HG02840 (cell line): ENCODE measurements around the gene CFHR5.
A peak's percentile ranks its signal among the peaks of the same experiment; 100 is the strongest.
"Not testable (repeated sequence)": the region's sequence is repeated elsewhere in the genome, so short reads cannot be mapped to it uniquely, and the experiment has no call there.

Experiments used
- ATAC-seq: cut with Tn5 transposase; IDR thresholded peaks from one replicate; pipeline ENCODE4 v1.9.1; 2021; ENCODE audit warnings: mild to moderate bottlenecking, moderate library complexity, moderate number of reproducible peaks; ENCODE audit not compliant: unreplicated experiment, low FRiP score

The CFHR5 gene

GRCh38 chr1:196977278-196977677, at the start of gene CFHR5:
Gene CFHR5 (plus strand): TSS chr1:196977556. CDS start chr1:196977665, 109 bp downstream.
- no peak for ATAC-seq

- not testable (repeated sequence) for ATAC-seq
These were observed 44.5 kb upstream of the CFHR5 start for GRCh38 chr1:196932853-196933252.

DNA sequence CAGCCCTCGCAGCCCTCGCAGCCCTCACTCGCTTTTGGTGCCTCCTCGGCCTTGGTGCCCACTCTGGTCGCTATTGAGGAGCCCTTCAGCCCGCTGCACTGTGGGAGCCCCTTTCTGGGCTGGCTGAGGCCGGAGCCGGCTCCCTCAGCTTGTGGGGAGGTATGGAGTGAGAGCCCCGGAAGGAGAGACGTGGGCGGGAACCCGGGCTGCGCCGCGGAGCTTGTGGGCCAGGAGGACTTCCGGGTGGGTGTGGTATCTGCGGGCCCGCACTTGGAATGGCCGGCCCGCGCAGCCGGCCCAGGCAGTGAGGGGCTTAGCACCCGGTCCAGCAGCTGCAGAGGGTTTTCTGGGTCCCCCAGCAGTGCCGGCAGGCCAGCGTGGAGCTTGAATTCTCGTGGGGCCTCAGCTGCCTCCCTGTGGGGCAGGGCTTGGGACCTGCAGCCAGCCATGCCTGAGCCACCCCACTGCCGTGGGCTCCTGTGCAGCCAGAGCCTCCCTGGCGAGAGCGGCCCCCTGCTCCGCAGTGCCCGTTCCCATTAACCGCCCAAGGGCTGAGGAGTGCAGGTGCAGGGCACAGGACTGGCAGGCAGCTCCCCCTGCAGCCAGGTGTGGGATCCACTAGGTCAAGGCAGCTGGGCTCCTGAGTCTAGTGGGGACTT, 43.7 kb upstream of the CFHR5 start:
- ATAC-seq: no peak

DNA sequence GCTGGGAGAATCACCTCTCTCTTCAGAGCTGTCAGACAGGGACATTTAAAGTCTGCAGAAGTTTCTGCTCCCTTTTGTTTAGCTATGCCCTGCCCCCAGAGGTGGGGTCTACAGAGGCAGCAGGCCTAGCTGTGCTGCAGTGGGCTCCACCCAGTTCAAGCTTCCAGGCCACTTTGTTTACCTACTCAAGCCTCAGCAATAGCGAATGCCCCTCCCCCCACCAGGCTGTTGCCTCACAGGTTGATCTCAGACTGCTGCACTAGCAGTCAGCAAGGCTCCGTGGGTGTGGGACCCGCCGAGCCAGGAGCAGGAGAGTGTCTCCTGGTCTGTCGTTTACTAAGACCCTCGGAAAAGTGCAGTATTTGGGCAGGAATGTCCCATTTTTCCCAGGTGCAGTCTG, 35.9 kb upstream of the CFHR5 start:
- ATAC-seq: not testable (repeated sequence)

DNA sequence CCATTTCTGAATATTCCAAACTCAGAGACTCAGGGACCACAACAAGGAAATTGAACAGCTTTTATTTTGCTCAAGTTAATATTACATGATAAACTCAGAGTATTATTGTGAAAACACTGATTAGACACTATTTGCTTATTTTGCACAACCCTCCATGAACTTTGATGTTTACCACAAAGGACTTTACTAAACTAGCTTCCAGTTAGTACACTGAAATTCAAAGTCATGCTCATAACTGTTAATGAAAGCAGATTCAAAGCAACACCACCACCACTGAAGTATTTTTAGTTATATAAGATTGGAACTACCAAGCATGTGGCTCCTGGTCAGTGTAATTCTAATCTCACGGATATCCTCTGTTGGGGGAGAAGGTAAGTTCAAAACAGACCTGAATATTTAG, 33.8 kb upstream of the CFHR5 start, which contains the start of gene CFHR2:
TSS of gene CFHR2 (plus strand) at position 171 of the 400 bp plus-strand sequence. CDS start at position 314, 143 bp downstream.
- ATAC-seq: not testable (repeated sequence)

DNA sequence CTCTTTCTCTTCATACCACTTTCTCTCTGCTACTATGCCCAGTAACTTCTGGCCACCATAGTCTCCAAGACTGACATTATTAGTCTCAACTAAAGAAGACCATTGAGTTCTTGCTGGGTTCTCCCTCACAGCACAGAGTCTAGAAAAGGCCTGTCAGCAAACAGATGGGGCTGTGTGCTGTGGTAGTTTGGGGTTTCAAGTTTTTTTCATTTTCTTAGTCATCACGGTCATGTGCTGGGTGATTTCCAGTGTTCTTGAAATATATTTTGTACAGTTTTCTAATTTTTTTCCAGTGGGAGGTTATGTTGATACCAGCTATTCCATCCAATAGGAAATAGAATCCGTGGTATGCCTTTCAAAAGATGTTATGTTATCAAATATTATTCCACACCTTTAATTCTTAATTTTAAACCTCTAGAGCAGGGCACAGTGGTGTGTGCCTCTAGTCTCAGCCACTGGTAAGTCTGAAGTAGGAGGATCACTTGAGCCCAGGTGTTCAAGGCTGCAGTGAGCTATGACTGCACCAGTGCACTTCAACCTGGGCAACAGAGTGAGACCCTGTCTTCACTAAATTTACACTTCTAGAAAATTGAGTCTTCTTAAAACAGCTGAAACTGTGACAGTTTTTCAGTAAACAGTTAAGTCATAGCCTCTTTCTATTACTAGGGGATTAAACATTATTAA, 25.5 kb upstream of the CFHR5 start:
- peak; percentile 72 for ATAC-seq

- ATAC-seq: no peak
These were observed 22.6 kb upstream of the CFHR5 start for GRCh38 chr1:196954778-196955177.

DNA sequence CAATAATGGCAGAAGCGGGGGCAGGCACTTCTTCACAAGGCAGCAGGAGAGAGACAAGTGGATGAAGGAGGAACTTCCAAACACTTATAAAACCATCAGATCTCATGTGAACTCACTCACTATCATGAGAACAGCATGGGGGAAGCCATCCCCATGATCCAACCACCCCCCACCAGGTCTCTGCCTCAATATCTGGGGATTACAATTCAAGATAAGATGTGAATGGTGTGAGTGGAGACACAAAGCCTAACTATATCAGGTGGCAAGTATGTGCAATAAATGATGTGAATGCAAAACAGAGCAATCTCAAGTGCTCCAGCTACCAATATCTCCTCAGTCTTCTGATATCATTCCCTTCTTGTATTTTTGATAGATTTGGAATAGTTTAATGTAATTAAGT, 21.4 kb upstream of the CFHR5 start:
- no peak for ATAC-seq

GRCh38 chr1:196960854-196961253, 16.5 kb upstream of the CFHR5 start:
- ATAC-seq: no peak

- ATAC-seq: no peak
These were observed 7.2 kb upstream of the CFHR5 start for GRCh38 chr1:196970182-196970581.

DNA sequence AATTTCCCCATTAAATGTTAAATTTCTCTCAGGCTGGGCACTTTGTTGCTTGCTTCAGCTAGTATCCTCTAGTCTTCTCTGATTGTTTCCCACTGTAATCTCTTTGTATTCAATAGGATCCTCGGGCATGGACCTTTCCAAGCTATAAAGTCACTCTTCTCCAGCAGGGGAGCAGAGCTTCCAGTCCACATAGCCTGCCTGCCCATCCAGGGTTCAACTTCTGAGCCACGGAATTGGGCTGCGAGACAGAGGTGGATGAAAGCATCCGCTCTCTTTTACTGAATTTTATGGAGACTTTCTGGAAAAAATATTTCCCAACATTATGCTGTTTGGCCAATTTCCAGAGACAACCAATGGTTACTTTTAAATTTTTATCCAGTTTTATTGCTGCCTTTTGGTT, 1.1 kb upstream of the CFHR5 start:
- no peak for ATAC-seq

- ATAC-seq: no peak
These were observed 3.5 kb downstream of the CFHR5 start for GRCh38 chr1:196980859-196981258.

- not testable (repeated sequence) for ATAC-seq
These were observed 4.9 kb downstream of the CFHR5 start for GRCh38 chr1:196982247-196982646.

DNA sequence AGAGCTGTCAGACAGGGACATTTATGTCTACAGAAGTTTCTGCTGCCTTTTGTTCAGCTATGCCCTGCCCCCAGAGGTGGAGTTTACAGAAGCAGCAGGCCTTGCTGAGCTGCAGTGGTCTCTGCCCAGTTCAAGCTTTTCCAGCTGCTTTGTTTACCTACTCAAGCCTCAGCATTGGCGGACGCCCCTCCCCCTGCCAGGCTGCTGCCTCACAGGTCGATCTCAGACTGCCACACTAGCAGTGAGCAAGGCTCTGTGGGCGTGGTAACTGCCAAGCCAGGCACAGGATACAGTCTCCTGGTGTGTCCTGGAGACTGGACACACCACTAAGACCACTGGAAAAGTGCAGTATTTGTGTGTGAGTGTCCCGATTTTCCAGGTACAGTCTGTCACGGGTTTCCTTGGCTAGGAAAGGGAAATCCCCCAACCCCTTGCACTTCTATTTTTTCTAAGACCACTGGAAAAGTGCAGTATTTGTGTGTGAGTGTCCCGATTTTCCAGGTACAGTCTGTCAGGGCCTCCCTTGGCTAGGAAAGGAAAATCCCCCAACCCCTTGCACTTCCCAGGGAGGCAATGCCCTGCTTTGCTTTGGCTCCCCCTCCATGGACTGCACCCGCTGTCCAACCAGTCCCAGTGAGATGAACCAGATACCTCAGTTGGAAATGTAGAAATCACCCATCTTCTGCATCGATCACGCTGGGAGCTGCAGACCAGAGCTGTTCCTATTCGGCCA, 14.7 kb downstream of the CFHR5 start:
- ATAC-seq: not testable (repeated sequence)

- ATAC-seq: no peak
These were observed 16.6 kb downstream of the CFHR5 start for GRCh38 chr1:196993916-196994315.

DNA sequence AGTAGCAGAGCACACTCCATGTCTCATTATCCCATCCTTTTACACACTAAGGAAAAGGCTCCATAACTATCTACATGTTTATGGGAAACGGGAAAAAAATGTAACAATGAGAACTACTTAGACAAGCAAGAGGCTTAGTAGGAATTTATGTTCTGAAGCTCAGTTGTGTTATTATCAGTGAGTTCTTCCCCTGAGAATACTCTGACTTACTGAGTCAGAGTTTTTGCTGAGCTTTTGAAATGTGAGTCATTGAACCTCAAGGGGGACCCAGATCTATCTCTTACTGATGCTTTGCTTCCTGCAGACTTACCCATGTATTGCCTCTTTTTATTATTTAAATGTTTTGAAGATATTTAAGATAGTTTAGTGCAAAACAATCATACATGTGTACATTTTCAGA, 20.1 kb downstream of the CFHR5 start:
- no peak for ATAC-seq

- no peak for ATAC-seq
These were observed 24.5 kb downstream of the CFHR5 start for GRCh38 chr1:197001828-197002227.

DNA sequence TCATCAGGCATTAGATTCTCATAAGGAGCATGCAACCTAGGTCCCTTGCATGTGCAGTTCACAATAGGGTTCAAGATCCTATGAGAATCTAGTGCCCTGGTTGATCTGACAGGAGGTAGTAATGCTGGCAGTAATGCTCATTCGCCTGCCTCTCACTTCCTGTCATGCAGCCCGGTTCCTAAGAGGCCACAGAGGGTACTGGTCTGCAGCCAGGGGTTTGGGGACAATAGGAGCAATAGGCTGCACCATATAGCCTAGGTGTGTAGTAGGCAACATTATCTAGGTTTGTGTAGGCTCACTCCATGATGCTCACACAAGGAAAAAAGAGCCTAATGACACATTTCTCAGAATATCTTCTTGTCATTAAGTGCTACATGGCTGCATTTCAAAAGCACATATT, 25.8 kb downstream of the CFHR5 start:
- no peak for ATAC-seq

- no peak for ATAC-seq
These were observed 31.5 kb downstream of the CFHR5 start for GRCh38 chr1:197008861-197009260.

DNA sequence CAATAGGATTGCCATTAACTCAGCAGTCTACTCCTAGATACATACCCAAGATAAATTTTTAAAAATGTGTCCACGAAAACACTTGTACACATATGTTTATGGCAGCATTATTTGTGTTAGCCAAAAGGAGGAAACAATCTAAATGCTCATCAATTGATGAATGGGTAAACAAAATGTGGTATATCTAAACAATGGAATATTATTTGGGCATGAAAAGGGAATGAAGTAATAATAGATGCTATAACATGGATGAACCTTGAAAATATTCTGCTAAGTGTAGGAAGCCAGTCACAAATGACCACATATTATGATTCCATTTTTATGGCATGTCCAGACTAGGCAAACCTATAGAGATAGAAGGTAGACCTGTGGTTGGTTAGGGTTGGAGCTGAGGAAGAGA, 34.3 kb downstream of the CFHR5 start:
- ATAC-seq: no peak

DNA sequence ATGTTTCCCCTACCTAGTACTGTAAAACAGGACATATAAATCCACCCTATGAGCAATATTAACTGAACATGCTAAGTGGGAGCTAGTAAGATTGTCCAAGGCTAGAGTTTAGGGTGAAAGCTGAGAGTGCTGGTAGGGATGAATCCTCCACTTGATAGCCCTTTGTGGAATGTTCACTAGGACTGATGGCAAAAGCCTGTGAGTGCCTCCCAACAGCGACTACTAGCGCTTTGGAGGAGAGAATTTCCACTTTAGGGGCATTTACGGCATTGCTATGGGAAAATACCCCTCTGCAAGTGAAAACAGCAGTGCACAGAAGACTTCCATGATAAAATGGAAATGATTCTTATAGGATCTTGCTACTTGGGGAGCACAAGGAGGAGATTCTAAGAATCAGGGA, 35.9 kb downstream of the CFHR5 start:
- ATAC-seq: no peak
